GM12878 (cell line): ENCODE results near the gene ARHGAP6. TPM values are rescaled to one million over a fixed set of nuclear protein-coding genes. Genes with fewer than 3 reads are reported as not detected.

Source experiments
- ATAC-seq: fragments of 200-7000 bp; cut with Tn5 transposase; 3 replicates; pipeline ENCODE4 v1.9.1; 2020; ENCODE audit warnings: mild to moderate bottlenecking, moderate library complexity
- BruUV-seq: library from RNA; stranded (reverse); fragments of 400-500 nt; replicated peaks from 2 replicates; lab custom pipeline; 2021; lab: Mats Ljungman, UMichigan
- CTCF ChIA-PET: fragments of 300-600 bp; sonication (Branson Sonifier 250); formaldehyde crosslinking; extraction: SDS; loops from one replicate; lab custom pipeline; 2021; ENCODE audit warnings: inconsistent platforms; lab: Yijun Ruan, JAX
- POLR2A ChIA-PET: fragments of 350-600 bp; formaldehyde crosslinking; extraction: SDS; loops from one replicate; lab custom pipeline; 2021; ENCODE audit warnings: inconsistent platforms; lab: Charles Lee
- RAD21 ChIA-PET: fragments of 300-600 bp; sonication (Branson Sonifier 250); formaldehyde crosslinking; loops from one replicate; lab custom pipeline; 2023; ENCODE audit warnings: antibody characterized with exemption; ENCODE audit not compliant: unreplicated experiment; lab: Charles Lee
- SMC1A ChIA-PET: fragments of 300-600 bp; sonication (Branson Sonifier 250); formaldehyde crosslinking; loops from one replicate; lab custom pipeline; 2023; ENCODE audit not compliant: unreplicated experiment, uncharacterized antibody; lab: Charles Lee
- DNase-seq: peaks from one replicate; pipeline ENCODE4 v3.0.0-alpha.2; 2011; ENCODE audit warnings: low read depth, low spot score
- FAIRE-seq: peaks from 3 replicates; lab custom pipeline; 2011; peaks lifted over from hg19 to GRCh38; lab: Jason Lieb, UNC
- H2AFZ ChIP-seq: 2 replicates; pipeline ENCODE4 v1.6.0; 2011; ENCODE audit warnings: low read depth, low read length, control low read depth; ENCODE audit not compliant: control insufficient read depth
- H3K27ac ChIP-seq: 2 replicates; pipeline ENCODE4 v1.5.1; 2011; ENCODE audit warnings: control low read depth; ENCODE audit not compliant: control insufficient read depth, insufficient read depth
- H3K27me3 ChIP-seq, 2 experiments: replicated peaks in 1 of 2; 2 replicates each; pipeline versions ENCODE4 v1.6.0 to v1.6.1; 2011; ENCODE audit warnings: low read length in 1 of 2; ENCODE audit not compliant: control insufficient read depth in 2 of 2, insufficient read depth in 2 of 2
- H3K36me3 ChIP-seq, 2 experiments: 2 replicates each; pipeline ENCODE4 v1.5.1; 2011; ENCODE audit warnings: low read length in 1 of 2; ENCODE audit not compliant: control insufficient read depth in 2 of 2, insufficient read depth in 2 of 2
- H3K4me1 ChIP-seq: 2 replicates; pipeline ENCODE4 v1.6.1; 2011; ENCODE audit warnings: mild to moderate bottlenecking, low read length, moderate library complexity, mixed read lengths; ENCODE audit not compliant: control insufficient read depth, insufficient read depth
- H3K4me2 ChIP-seq: 2 replicates; pipeline ENCODE4 v1.6.0; 2011; ENCODE audit warnings: control low read depth; ENCODE audit not compliant: control insufficient read depth, insufficient read depth
- H3K4me3 ChIP-seq: fragments of 200-600 bp; sonication (generic); 2 replicates; pipeline ENCODE4 v1.5.1; 2016
- H3K79me2 ChIP-seq: 2 replicates; pipeline ENCODE4 v1.6.0; 2011; ENCODE audit warnings: low read length; ENCODE audit not compliant: control insufficient read depth, insufficient read depth
- H3K9ac ChIP-seq: 2 replicates; pipeline ENCODE4 v1.8.0; 2011; ENCODE audit warnings: low read length, control low read depth, mixed read lengths; ENCODE audit not compliant: control insufficient read depth, insufficient read depth
- H3K9me3 ChIP-seq: replicated peaks from 3 replicates; pipeline ENCODE4 v1.5.1; 2011; ENCODE audit warnings: mild to moderate bottlenecking, low read length; ENCODE audit not compliant: control insufficient read depth, insufficient read depth
- H4K20me1 ChIP-seq: 2 replicates; pipeline ENCODE4 v1.6.0; 2011; ENCODE audit not compliant: control insufficient read depth, insufficient read depth
- BCL3 ChIP-seq: IDR thresholded peaks from 2 replicates; pipeline ENCODE4 v1.6.1; 2011; ENCODE audit warnings: borderline replicate concordance, low read depth, mild to moderate bottlenecking, moderate library complexity, low read length; ENCODE audit not compliant: insufficient read depth, poor library complexity, severe bottlenecking
- CHD4 ChIP-seq: fragments of 200-600 bp; sonication (generic); IDR thresholded peaks from 2 replicates; pipeline ENCODE4 v1.6.1; 2016; ENCODE audit warnings: mild to moderate bottlenecking
- CREB1 ChIP-seq: IDR thresholded peaks from 2 replicates; pipeline ENCODE4 v1.6.1; 2012; ENCODE audit warnings: low read depth, mild to moderate bottlenecking, inconsistent platforms
- CREM ChIP-seq: IDR thresholded peaks from 2 replicates; pipeline ENCODE4 v1.6.1; 2014; ENCODE audit warnings: antibody characterized with exemption, low read depth
- EGR1 ChIP-seq, 2 experiments: IDR thresholded peaks; 1 replicate in 1 of 2; 2 replicates in 1 of 2; pipeline ENCODE4 v1.6.1; 2011 to 2012; ENCODE audit warnings: low read depth in 2 of 2, low read length in 2 of 2, borderline replicate concordance in 1 of 2, mild to moderate bottlenecking in 1 of 2, moderate library complexity in 1 of 2
- ELK1 ChIP-seq: IDR thresholded peaks from 2 replicates; pipeline ENCODE4 v1.6.1; 2012; ENCODE audit warnings: low read depth, low read length, improper control_type of control experiment
- GABPA ChIP-seq: IDR thresholded peaks from 2 replicates; pipeline ENCODE4 v1.6.1; 2014; ENCODE audit warnings: antibody characterized with exemption, low read depth, mild to moderate bottlenecking, inconsistent platforms
- GATAD2B ChIP-seq: fragments of 450-650 bp; conservative IDR thresholded peaks from 2 replicates; pipeline ENCODE4 v1.6.1; 2017; ENCODE audit warnings: low read depth, mild to moderate bottlenecking, moderate library complexity
- PBX3 ChIP-seq: IDR thresholded peaks from 2 replicates; pipeline ENCODE4 v1.6.1; 2011; ENCODE audit warnings: mild to moderate bottlenecking, low read depth, low read length, moderate library complexity; ENCODE audit not compliant: insufficient replicate concordance
- PKNOX1 ChIP-seq: fragments of 450-650 bp; IDR thresholded peaks from 2 replicates; pipeline ENCODE4 v1.6.1; 2016; ENCODE audit warnings: mild to moderate bottlenecking
- RAD51 ChIP-seq: fragments of 450-650 bp; IDR thresholded peaks from 2 replicates; pipeline ENCODE4 v1.6.1; 2016; ENCODE audit warnings: moderate library complexity, mild to moderate bottlenecking, inconsistent platforms
- SMAD1 ChIP-seq: fragments of 450-650 bp; IDR thresholded peaks from 2 replicates; pipeline ENCODE4 v1.6.1; 2018; ENCODE audit warnings: mild to moderate bottlenecking, low read depth; ENCODE audit not compliant: partially characterized antibody
- SMC3 ChIP-seq: IDR thresholded peaks from 2 replicates; pipeline ENCODE4 v1.6.1; 2011; ENCODE audit warnings: low read length, improper control_type of control experiment, borderline replicate concordance
- SP1 ChIP-seq: IDR thresholded peaks from one replicate; pipeline ENCODE4 v1.6.1; 2011; ENCODE audit warnings: low read depth, low read length
- TAF1 ChIP-seq: IDR thresholded peaks from 2 replicates; pipeline ENCODE4 v1.6.1; 2011; ENCODE audit warnings: mild to moderate bottlenecking, low read depth, low read length, borderline replicate concordance
- ZBTB33 ChIP-seq: fragments of 450-650 bp; IDR thresholded peaks from 2 replicates; pipeline ENCODE4 v1.6.1; 2017; ENCODE audit warnings: mild to moderate bottlenecking
- ZNF207 ChIP-seq: fragments of 450-650 bp; IDR thresholded peaks from 2 replicates; pipeline ENCODE4 v1.6.1; 2014; ENCODE audit warnings: antibody characterized with exemption, mild to moderate bottlenecking, borderline replicate concordance
- ZNF274 ChIP-seq: IDR thresholded peaks from one replicate; pipeline ENCODE4 v1.8.0; 2011; ENCODE audit not compliant: insufficient read length, insufficient read depth
- ZNF384 ChIP-seq: IDR thresholded peaks from 2 replicates; pipeline ENCODE4 v1.6.1; 2012; ENCODE audit warnings: low read depth, mild to moderate bottlenecking, low read length, improper control_type of control experiment, borderline replicate concordance
- WGBS: methylation state at CpG from one replicate; pipeline ENCODE4 v1.1.6; 2016; ENCODE audit warnings: low lambda C conversion rate; ENCODE audit not compliant: insufficient replicate concordance, insufficient coverage; ENCODE audit errors: missing lambda C conversion rate; 5-methylcytosine and 5-hydroxymethylcytosine counted together
- in situ Hi-C: fragments of 300-500 bp; cut with MboI; formaldehyde crosslinking; loops from 9 replicates; pipeline ENCODE4 v1.14.3; 2018; ENCODE audit warnings: mixed read lengths
- intact Hi-C: fragments of 100-400 bp; cut with micrococcal nuclease; formaldehyde crosslinking; loops from one replicate; pipeline ENCODE4 v1.14.2; 2022; ENCODE audit not compliant: unreplicated experiment
- polyA plus RNA-seq, 11 experiments: library from polyadenylated mRNA; depleted of rRNA in 4 of 11; unstranded in 6 of 11; stranded (reverse) in 5 of 11; fragments of >200 nt; fragmentation: Nextera tagmentation in 4 of 11; fragmentation: Illumina TruSeq in 1 of 11; extraction: Ambion mirVana in 4 of 11; extraction: Trizol in 1 of 11; gene quantifications; 1 replicate in 1 of 11; 2 replicates in 10 of 11; pipeline versions ENCODE4 v1.2.1 to v1.2.3, GENCODE V29; 2011 to 2016; ENCODE audit warnings: inconsistent platforms in 2 of 11, missing spikeins in 2 of 11, low read depth in 1 of 11
- total RNA-seq, 4 experiments: library from RNA; depleted of rRNA in 3 of 4; stranded (reverse); fragments of >200 nt in 3 of 4; fragmentation: Illumina TruSeq in 1 of 4; extraction: Trizol in 1 of 4; gene quantifications; 2 replicates each; pipeline versions ENCODE4 v1.2.1 to v1.2.3, GENCODE V29; 2013 to 2021

ARHGAP6 gene
- total and polyA plus RNA-seq, 10 of the 15 experiments (the other 5 are each of a cell fraction or from before 2014, with no cell fraction given): 0.20 to 1.8 (median 0.76) TPM

- Histone ChIP-seq H2AFZ (no peak overlapping the region), H3K36me3 (no peaks in the 10 kb centered on the region), H3K79me2 (no peaks in the 10 kb centered on the region), H3K9me3 (no peaks in the 10 kb centered on the region), H3K27me3 (no peaks in the 10 kb centered on the region; a peak in 1 of 4 replicates), H3K4me2 (no peak overlapping the region), H3K27ac (no peak overlapping the region), H3K4me1 (no peaks in the 10 kb centered on the region), H3K4me3 (no peak overlapping the region), H4K20me1 (no peaks in the 10 kb centered on the region), H3K9ac (no peak overlapping the region)
- intact Hi-C loops (no loop called here), in situ Hi-C loops (no loop called here)
- FAIRE-seq (no peak), DNase-seq (no peak), ATAC-seq (no peak)
- ChIA-PET CTCF (no interaction called here), RAD21 (no interaction called here), SMC1A (interaction anchor here (1.4 kb wide), 1 partner anchor 1336 kb away, joined by 4 read pairs; no protein-coding TSS in a partner anchor), POLR2A (no interaction called here)
- TF ChIP-seq EGR1 (IDR thresholded peaks at IDR 0.05; ENCODE audit: borderline replicate concordance in 1 of 2, low read depth in 2 of 2, low read length in 2 of 2) (no peak), RAD51 (no peak), CHD4 (no peak), ZNF274 (no peak), SMC3 (no peak), TAF1 (no peak), ELK1 (no peak), PBX3 (no peak), GATAD2B (no peak), PKNOX1 (no peak), CREB1 (no peak), CREM (no peak), BCL3 (no peak), SMAD1 (no peak), ZNF207 (no peak), SP1 (no peak), ZNF384 (no peak), ZBTB33 (no peak), GABPA (no peak)
- BruUV-seq: no TSS peak
- 72% methylated on average over 2 of the region's 2 CpGs for WGBS
These were observed 140.0 kb downstream of the ARHGAP6 start for GRCh38 chrX:11525685-11526084.
